Vagina (tissue), 2 donors: ENCODE data around the gene EDAR. TPM values are rescaled to one million over a fixed set of nuclear protein-coding genes. Genes with fewer than 3 reads are reported as not detected.

ENCODE experiments used
- DNase-seq, 2 donors: peaks; one replicate each; pipeline ENCODE4 v3.0.0-alpha.2; 2017; ENCODE audit errors: extremely low spot score in 2 of 2
- H3K27ac ChIP-seq: fragments of 200-600 bp; sonication (generic); one replicate; pipeline ENCODE4 v1.5.1; 2019
- H3K27me3 ChIP-seq: fragments of 200-600 bp; sonication (generic); one replicate; pipeline ENCODE4 v1.5.1; 2019
- H3K36me3 ChIP-seq, 2 donors: fragments of 200-600 bp; sonication (generic); one replicate each; pipeline ENCODE4 v1.5.1; 2017 to 2019
- H3K4me1 ChIP-seq: fragments of 200-600 bp; sonication (generic); one replicate; pipeline ENCODE4 v1.5.1; 2019
- H3K4me3 ChIP-seq, 2 donors: fragments of 200-600 bp; sonication (generic); 1 replicate in 1 of 2; 2 replicates in 1 of 2; pipeline ENCODE4 v1.5.1; 2016 to 2019
- H3K9me3 ChIP-seq: fragments of 200-600 bp; sonication (generic); one replicate; pipeline ENCODE4 v1.5.1; 2019
- CTCF ChIP-seq, 3 experiments: fragments of 450-650 bp in 2 of 3; fragments of 200-600 bp in 1 of 3; sonication (generic) in 1 of 3; IDR thresholded peaks; one replicate each; pipeline ENCODE4 v1.5.1; 2017 to 2019; ENCODE audit warnings: antibody characterized with exemption in 3 of 3, mild to moderate bottlenecking in 2 of 3, moderate library complexity in 2 of 3
- POLR2A ChIP-seq, 2 donors: fragments of 450-650 bp; IDR thresholded peaks; one replicate each; pipeline ENCODE4 v1.6.1; 2017; ENCODE audit warnings: antibody characterized with exemption in 2 of 2, mild to moderate bottlenecking in 2 of 2, moderate library complexity in 2 of 2
- POLR2AphosphoS5 ChIP-seq, 2 donors: sonication (generic); formaldehyde crosslinking; IDR thresholded peaks; one replicate each; pipeline ENCODE4 v1.9.0; 2017; ENCODE audit warnings: antibody characterized with exemption in 2 of 2, mild to moderate bottlenecking in 2 of 2, low read depth in 1 of 2; ENCODE audit not compliant: insufficient read depth in 1 of 2
- intact Hi-C: fragments of 100-400 bp; cut with DNase I; formaldehyde crosslinking; loops from one replicate; pipeline ENCODE4 v1.15.1; 2023
- total RNA-seq: library from RNA; depleted of rRNA; stranded (reverse); fragments of >200 nt; gene quantifications from one replicate; pipeline ENCODE4 v1.2.3, GENCODE V29; 2016

The EDAR gene
- total RNA-seq, 1 donor from 2014 or later = 0.74 TPM

GRCh38 chr2:108927936-108928659 is 60.9 kb downstream of the EDAR start:
- no peak for DNase-seq
- Histone ChIP-seq H3K9me3 (no peaks in the 10 kb centered on the region), H3K4me1 (peaks cover 25% of the 10 kb centered on the region), H3K4me3 (no peak overlapping the region), H3K36me3 (no peaks in the 10 kb centered on the region), H3K27ac (no peak overlapping the region), H3K27me3 (no peaks in the 10 kb centered on the region)
- intact Hi-C loops = no loop called here
- TF ChIP-seq CTCF (IDR thresholded peaks at IDR 0.05) = peak; percentile 27 to 58 (median 31)
- TF ChIP-seq POLR2A (IDR thresholded peaks at IDR 0.05) = no peak
- TF ChIP-seq POLR2AphosphoS5 (IDR thresholded peaks at IDR 0.05; ENCODE audit: insufficient read depth in 1 of 2, low read depth in 1 of 2) = no peak

DNA sequence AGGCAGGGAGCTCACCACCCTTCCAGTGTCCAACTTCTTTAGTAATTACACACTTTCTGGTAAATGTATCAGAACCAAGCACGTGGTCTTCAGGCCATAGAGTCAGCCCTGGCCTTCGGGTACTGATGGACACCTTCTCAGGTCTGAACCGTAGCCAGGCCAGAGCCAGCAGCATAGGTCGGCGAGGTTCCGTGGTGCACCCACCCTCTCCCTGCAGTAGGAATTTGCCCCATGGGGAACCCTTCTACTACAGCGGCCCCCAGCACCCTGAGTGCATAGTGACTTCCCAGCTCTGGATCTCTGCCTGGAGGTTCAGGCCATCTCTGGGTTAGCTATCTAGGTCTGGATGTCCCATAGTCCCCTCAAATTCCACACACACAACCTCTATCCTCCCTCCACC is 61.6 kb downstream of the EDAR start:
- no peak for TF ChIP-seq POLR2AphosphoS5 (IDR thresholded peaks at IDR 0.05; ENCODE audit: insufficient read depth in 1 of 2, low read depth in 1 of 2)
- no peak for TF ChIP-seq POLR2A (IDR thresholded peaks at IDR 0.05)
- TF ChIP-seq CTCF (IDR thresholded peaks at IDR 0.05) = no peak
- H3K4me3 ChIP-seq = no peak overlapping the region

GRCh38 chr2:108926561-108927380 is 62.2 kb downstream of the EDAR start:
- intact Hi-C loops = no loop called here
- no peak for DNase-seq
- no peaks in the 10 kb centered on the region for H3K9me3 ChIP-seq
- H3K4me3 ChIP-seq = no peak overlapping the region
- H3K27ac ChIP-seq = no peak overlapping the region
- H3K4me1 ChIP-seq = peaks cover 25% of the 10 kb centered on the region
- no peaks in the 10 kb centered on the region for H3K27me3 ChIP-seq
- TF ChIP-seq POLR2AphosphoS5 (IDR thresholded peaks at IDR 0.05; ENCODE audit: insufficient read depth in 1 of 2, low read depth in 1 of 2) (no peak), POLR2A (IDR thresholded peaks at IDR 0.05) (no peak), CTCF (IDR thresholded peaks at IDR 0.05) (no peak)
- H3K36me3 ChIP-seq = no peaks in the 10 kb centered on the region

More for the DNA sequence above, 61.6 kb downstream of the EDAR start:
- Histone ChIP-seq H3K36me3 (no peaks in the 10 kb centered on the region), H3K27ac (no peak overlapping the region), H3K27me3 (no peaks in the 10 kb centered on the region), H3K4me1 (peaks cover 24% of the 10 kb centered on the region), H3K9me3 (no peaks in the 10 kb centered on the region)
- DNase-seq = no peak
- intact Hi-C loops = no loop called here

DNA sequence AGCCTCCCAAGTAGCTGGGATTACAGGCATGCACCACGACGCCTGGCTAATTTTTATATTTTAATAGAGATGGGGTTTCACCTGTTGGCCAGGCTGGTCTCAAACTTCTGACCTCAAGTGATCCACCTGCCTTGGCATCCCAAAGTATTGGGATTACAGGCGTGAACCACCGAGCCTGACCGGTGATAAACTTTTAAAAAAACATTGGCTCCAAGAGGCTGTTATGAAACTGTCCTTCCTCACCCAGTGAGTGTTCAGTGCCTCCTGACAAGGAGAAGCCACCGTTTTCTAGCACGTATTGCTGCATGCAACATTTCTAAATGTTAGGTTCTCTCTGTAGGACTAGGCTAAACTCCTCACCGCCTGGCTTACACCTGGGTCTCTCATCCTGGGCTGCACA is 63.3 kb downstream of the EDAR start:
- TF ChIP-seq POLR2A (IDR thresholded peaks at IDR 0.05) (no peak), CTCF (IDR thresholded peaks at IDR 0.05) (no peak), POLR2AphosphoS5 (IDR thresholded peaks at IDR 0.05; ENCODE audit: insufficient read depth in 1 of 2, low read depth in 1 of 2) (no peak)
- H3K4me1 ChIP-seq = peaks cover 25% of the 10 kb centered on the region
- H3K4me3 ChIP-seq = no peak overlapping the region
- H3K27ac ChIP-seq = no peak overlapping the region
- no peak for DNase-seq
- no peaks in the 10 kb centered on the region for H3K27me3 ChIP-seq
- H3K9me3 ChIP-seq = no peaks in the 10 kb centered on the region
- no peaks in the 10 kb centered on the region for H3K36me3 ChIP-seq
- intact Hi-C loops = no loop called here

DNA sequence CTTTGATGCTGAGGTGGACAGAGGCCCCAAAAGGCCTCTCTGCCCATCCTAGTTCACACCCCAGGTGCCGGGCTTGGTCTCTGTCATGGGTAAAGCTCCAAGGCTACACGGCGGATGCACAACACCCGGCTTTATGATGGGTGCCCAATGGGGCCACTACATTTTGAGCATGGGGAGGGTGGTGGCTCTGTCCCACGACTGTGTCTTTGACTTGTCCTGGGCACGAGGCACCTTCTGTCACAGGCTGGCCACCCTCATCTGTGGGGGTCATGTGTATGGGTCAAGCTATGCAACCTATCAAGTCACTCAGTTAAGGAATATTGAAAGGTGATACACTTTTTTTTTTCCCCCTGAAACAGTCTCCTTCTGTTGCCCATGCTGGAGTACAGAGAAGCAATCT is 63.7 kb downstream of the EDAR start:
- no peaks in the 10 kb centered on the region for H3K36me3 ChIP-seq
- intact Hi-C loops = no loop called here
- no peaks in the 10 kb centered on the region for H3K9me3 ChIP-seq
- no peak overlapping the region for H3K27ac ChIP-seq
- no peaks in the 10 kb centered on the region for H3K27me3 ChIP-seq
- H3K4me1 ChIP-seq = peaks cover 25% of the 10 kb centered on the region
- H3K4me3 ChIP-seq = no peak overlapping the region
- TF ChIP-seq CTCF (IDR thresholded peaks at IDR 0.05) (no peak), POLR2AphosphoS5 (IDR thresholded peaks at IDR 0.05; ENCODE audit: insufficient read depth in 1 of 2, low read depth in 1 of 2) (no peak)
- no peak for DNase-seq
